DND-41 (cell line): Measurements from ENCODE around the gene ACAP1.

Experiments used
- ATAC-seq: fragments of 200-7000 bp; cut with Tn5 transposase; 3 replicates; pipeline ENCODE4 v1.9.1; 2021; ENCODE audit warnings: low read depth; ENCODE audit not compliant: insufficient read depth
- DNase-seq: peaks from one replicate; pipeline ENCODE4 v3.0.0-alpha.2; 2020
- H2AFZ ChIP-seq: 2 replicates; pipeline ENCODE4 v1.6.0; 2012; ENCODE audit warnings: low read depth, low read length
- H3K27ac ChIP-seq: 2 replicates; pipeline ENCODE4 v1.5.1; 2012; ENCODE audit warnings: low read length, inconsistent platforms
- H3K27me3 ChIP-seq: fragments of 200-600 bp; sonication (generic); 2 replicates; pipeline ENCODE4 v1.6.0; 2012; ENCODE audit warnings: low read length, mild to moderate bottlenecking, inconsistent platforms; ENCODE audit not compliant: insufficient read depth, poor library complexity
- H3K36me3 ChIP-seq: 2 replicates; pipeline ENCODE4 v1.5.1; 2012; ENCODE audit warnings: low read length, inconsistent platforms; ENCODE audit not compliant: insufficient read depth
- H3K4me1 ChIP-seq: 2 replicates; pipeline ENCODE4 v1.5.1; 2012; ENCODE audit warnings: mild to moderate bottlenecking, low read length; ENCODE audit not compliant: insufficient read depth
- H3K4me2 ChIP-seq: 2 replicates; pipeline ENCODE4 v1.6.0; 2012; ENCODE audit warnings: mild to moderate bottlenecking, moderate library complexity, low read length, inconsistent platforms; ENCODE audit not compliant: insufficient read depth
- H3K4me3 ChIP-seq, 2 experiments: fragments of 200-600 bp in 1 of 2; shearing (Covaris generic) in 1 of 2; 2 replicates each; pipeline ENCODE4 v1.5.1; 2012 to 2016; ENCODE audit warnings: inconsistent platforms in 2 of 2, low read length in 2 of 2, mild to moderate bottlenecking in 2 of 2, low read depth in 1 of 2, moderate library complexity in 1 of 2
- H3K79me2 ChIP-seq: 2 replicates; pipeline ENCODE4 v1.6.0; 2012; ENCODE audit warnings: low read length, inconsistent platforms; ENCODE audit not compliant: insufficient read depth
- H3K9ac ChIP-seq: 2 replicates; pipeline ENCODE4 v1.6.0; 2012; ENCODE audit warnings: low read depth, mild to moderate bottlenecking, inconsistent platforms, low read length, moderate library complexity
- H3K9me3 ChIP-seq: 2 replicates; pipeline ENCODE4 v1.5.1; 2012; ENCODE audit warnings: low read length, moderate library complexity, mild to moderate bottlenecking, inconsistent platforms; ENCODE audit not compliant: insufficient read depth, severe bottlenecking
- H4K20me1 ChIP-seq: 2 replicates; pipeline ENCODE4 v1.6.0; 2012; ENCODE audit warnings: low read length; ENCODE audit not compliant: insufficient read depth
- CTCF ChIP-seq: IDR thresholded peaks from 2 replicates; pipeline ENCODE4 v1.5.1; 2012; ENCODE audit warnings: borderline replicate concordance, low read length, moderate library complexity, mild to moderate bottlenecking; ENCODE audit not compliant: poor library complexity, severe bottlenecking; ENCODE audit errors: extremely low read depth
- EZH2 ChIP-seq: IDR thresholded peaks from 3 replicates; pipeline ENCODE4 v1.6.1; 2012; ENCODE audit warnings: borderline replicate concordance, low read depth, mild to moderate bottlenecking, moderate library complexity, low read length, inconsistent platforms; ENCODE audit not compliant: severe bottlenecking

Gene ACAP1

GRCh38 chr17:7295230-7296180 lies 40.8 kb upstream of the ACAP1 start:
- Histone ChIP-seq H3K4me2 (peak overlapping the region; percentile 68), H2AFZ (peak overlapping the region; percentile 70), H3K4me1 (peaks cover 16% of the 10 kb centered on the region), H3K27ac (no peak overlapping the region), H3K9ac (peak overlapping the region; percentile 37), H3K27me3 (peaks cover 36% of the 10 kb centered on the region), H3K79me2 (no peaks in the 10 kb centered on the region), H3K36me3 (no peaks in the 10 kb centered on the region), H3K4me3 (peak overlapping the region in 1 of 2 experiments; percentile 43; a peak in 1 of 4 replicates), H3K9me3 (no peaks in the 10 kb centered on the region), H4K20me1 (0 out of 2 replicates have a peak, but pooled peaks cover 4% of the 10 kb centered on the region)
- ATAC-seq: peak; percentile 13; the same call in 1 of the 3 replicates
- DNase-seq: no peak
- TF ChIP-seq EZH2: peak; percentile 32
- no peak for TF ChIP-seq CTCF

DNA sequence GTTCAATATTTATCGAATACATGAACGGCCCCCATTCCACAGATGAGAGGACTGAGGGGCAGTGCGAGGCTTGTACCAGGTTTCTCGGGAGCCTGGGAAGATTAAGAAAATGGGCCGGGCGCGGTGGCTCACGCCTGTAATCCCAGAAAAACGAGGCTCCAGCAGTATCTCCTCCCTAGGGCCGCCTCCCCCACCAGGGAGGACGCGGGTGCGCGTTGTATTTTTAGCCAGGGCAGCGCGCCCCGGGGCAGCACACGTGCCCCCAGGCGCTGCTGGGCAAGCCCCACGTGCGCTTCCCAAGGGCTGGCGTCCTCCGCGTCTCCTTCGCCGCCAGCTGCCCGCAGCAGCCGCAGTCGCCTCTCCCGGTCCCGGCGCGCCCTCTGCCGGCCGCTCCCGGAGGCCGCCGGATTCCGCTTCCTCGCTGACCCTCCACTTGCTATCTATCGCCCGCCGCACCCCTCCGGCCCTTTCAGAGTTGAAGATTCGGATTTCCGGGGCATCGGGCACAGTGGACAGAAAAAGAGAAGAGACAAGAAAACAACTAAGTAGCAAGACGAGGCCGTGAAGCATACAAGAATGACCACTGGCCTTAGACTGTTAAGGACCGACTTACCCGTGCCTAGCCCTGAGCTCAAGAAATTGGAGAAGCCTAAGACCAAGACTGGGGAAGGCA lies 40.0 kb upstream of the ACAP1 start:
- H4K20me1 ChIP-seq: 0 out of 2 replicates have a peak, but pooled peaks cover 4% of the 10 kb centered on the region
- DNase-seq (peak; percentile 70), ATAC-seq (peak; percentile 80)
- peaks cover 16% of the 10 kb centered on the region for H3K4me1 ChIP-seq
- H3K4me3 ChIP-seq: peak overlapping the region in 1 of 2 experiments; percentile 43; a peak in 2 of 4 replicates
- H2AFZ ChIP-seq: peak overlapping the region; percentile 70
- H3K27ac ChIP-seq: no peak overlapping the region
- H3K27me3 ChIP-seq: peaks cover 36% of the 10 kb centered on the region
- H3K9ac ChIP-seq: peak overlapping the region; percentile 37
- H3K79me2 ChIP-seq: no peaks in the 10 kb centered on the region
- H3K4me2 ChIP-seq: peak overlapping the region; percentile 68
- H3K9me3 ChIP-seq: no peaks in the 10 kb centered on the region
- H3K36me3 ChIP-seq: no peaks in the 10 kb centered on the region
- peak; percentile 94 for TF ChIP-seq CTCF
- no peak for TF ChIP-seq EZH2

- Histone ChIP-seq H3K9ac (no peak overlapping the region), H3K9me3 (no peaks in the 10 kb centered on the region), H3K36me3 (peaks cover 7% of the 10 kb centered on the region), H4K20me1 (peaks cover 12% of the 10 kb centered on the region), H3K4me2 (no peak overlapping the region), H3K79me2 (peaks cover 17% of the 10 kb centered on the region), H3K27ac (no peak overlapping the region), H3K27me3 (no peaks in the 10 kb centered on the region), H3K4me1 (peaks cover 24% of the 10 kb centered on the region), H2AFZ (no peak overlapping the region), H3K4me3 (no peak overlapping the region)
- TF ChIP-seq CTCF: no peak
- TF ChIP-seq EZH2: no peak
- DNase-seq (no peak), ATAC-seq (no peak)
Observed at GRCh38 chr17:7304179-7304578, 32.1 kb upstream of the ACAP1 start.
